Adrenal gland (tissue), 12 donors: ENCODE results near the gene PBX1. TPM values are rescaled to one million over a fixed set of nuclear protein-coding genes. Genes with fewer than 3 reads are reported as not detected.

Experiments
- DNase-seq, 7 donors: peaks; one replicate each; pipeline ENCODE4 v3.0.0-alpha.2; 2019 to 2020
- H3K27ac ChIP-seq, 5 donors: fragments of 200-600 bp; sonication (generic) in 4 of 5; 1 replicate in 3 of 5; 2 replicates in 2 of 5; pipeline versions ENCODE4 v1.5.1 to v1.8.0; 2016 to 2020; ENCODE audit warnings: mild to moderate bottlenecking in 1 of 5
- H3K27me3 ChIP-seq: fragments of 200-600 bp; 2 replicates; pipeline ENCODE4 v1.8.0; 2021
- H3K36me3 ChIP-seq, 2 donors: fragments of 200-600 bp; replicated peaks in 1 of 2; 1 replicate in 1 of 2; 2 replicates in 1 of 2; pipeline versions ENCODE4 v1.5.1 to v1.8.0; 2018 to 2022
- H3K4me1 ChIP-seq, 2 donors: fragments of 200-600 bp; replicated peaks in 1 of 2; 1 replicate in 1 of 2; 2 replicates in 1 of 2; pipeline versions ENCODE4 v1.5.1 to v1.8.0; 2018 to 2021
- H3K4me3 ChIP-seq, 4 donors: fragments of 200-600 bp; sonication (generic) in 3 of 4; one replicate each; pipeline ENCODE4 v1.5.1; 2016 to 2018
- H3K9me3 ChIP-seq, 3 donors: fragments of 200-600 bp; sonication (generic) in 1 of 3; replicated peaks in 1 of 3; 1 replicate in 2 of 3; 2 replicates in 1 of 3; pipeline versions ENCODE4 v1.5.1 to v1.8.0; 2016 to 2021
- CTCF ChIP-seq, 6 experiments: fragments of 450-650 bp in 4 of 6; fragments of 200-600 bp in 2 of 6; sonication (generic) in 1 of 6; IDR thresholded peaks; 1 replicate in 5 of 6; 2 replicates in 1 of 6; pipeline versions ENCODE4 v1.5.1 to v1.8.0; 2016 to 2021; ENCODE audit warnings: antibody characterized with exemption in 6 of 6, mild to moderate bottlenecking in 2 of 6, moderate library complexity in 1 of 6
- POLR2A ChIP-seq, 2 donors: fragments of 450-650 bp; IDR thresholded peaks; one replicate each; pipeline ENCODE4 v1.6.1; 2017; ENCODE audit warnings: antibody characterized with exemption in 2 of 2, mild to moderate bottlenecking in 2 of 2, moderate library complexity in 1 of 2
- WGBS, 4 donors: extraction: QIAGEN DNeasy Blood & Tissue Kit in 2 of 4; methylation state at CpG; one replicate each; pipeline versions ENCODE4 v1.1.5 to v1.1.7; 2013 to 2017; 5-methylcytosine and 5-hydroxymethylcytosine counted together
- intact Hi-C, 2 donors: fragments of 100-400 bp; cut with DNase I; formaldehyde crosslinking; loops; one replicate each; pipeline versions ENCODE4 v1.14.1 to v1.15.0; 2022 to 2023
- polyA plus RNA-seq, 3 donors: library from polyadenylated mRNA; stranded (reverse); fragments of 200-250 nt in 2 of 3; fragments of 350-450 nt in 1 of 3; fragmentation: Illumina TruSeq in 1 of 3; extraction: RNeasy Lipid Tissue Mini Kit (QIAGEN cat#74804) in 1 of 3; gene quantifications; one replicate each; pipeline ENCODE4 v1.2.3, GENCODE V29; 2013 to 2014
- total RNA-seq, 9 donors: library from RNA; depleted of rRNA in 4 of 9; stranded (reverse); fragments of >200 nt in 4 of 9; fragments of 120-200 nt in 1 of 9; fragmentation: NEBNext Ultra II Directional in 1 of 9; extraction: Animal tissue kit (Norgen Biotek cat#: 25700) in 1 of 9; gene quantifications; one replicate each; pipeline versions ENCODE4 v1.1.0 to v1.2.4, GENCODE V29; 2013 to 2023
- donor health status: healthy with polysubstance abuse.
- donor health status: Bipolar disorder and iron deficiency.
- donor health status: DM: yes; HTN: yes; CAD: no.
- donor health status: DM: no; HTN: no; CAD: no.
- donor health status: DM: no; HTN: no; CAD: no.
- donor health status: DM: yes; HTN: yes; CAD: no.

The PBX1 gene
- total and polyA plus RNA-seq, 12 donors: 13.0 to 294 (median 99.3) TPM

DNA sequence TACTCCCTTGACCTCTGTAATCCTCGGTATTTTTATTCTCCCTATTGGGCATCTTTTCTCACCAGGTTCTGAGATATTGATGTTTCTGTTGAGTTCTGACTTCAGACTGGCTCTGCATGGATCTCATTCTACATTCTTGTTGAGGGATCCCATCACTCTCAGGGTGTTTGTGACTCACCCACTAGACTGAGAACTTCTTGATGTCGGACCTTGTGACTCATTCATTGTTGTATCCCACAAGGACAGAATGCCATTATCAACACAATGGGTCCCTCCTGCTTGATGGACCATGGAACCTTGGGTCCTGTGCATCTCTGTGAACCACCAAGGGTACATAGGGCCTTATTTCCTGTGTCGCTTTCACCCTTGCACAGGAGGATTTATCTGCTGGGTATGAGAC, 174.1 kb downstream of the PBX1 start:
- WGBS, 4 donors: 63 to 69% (median 64%) methylated on average over 3 of the region's 3 CpGs
- peak in 2 of 7 donors; percentile 31 to 38 for DNase-seq
- TF ChIP-seq POLR2A (IDR thresholded peaks at IDR 0.05): no peak
- TF ChIP-seq CTCF (IDR thresholded peaks at IDR 0.05): no peak

GRCh38 chr1:164733734-164734133, 174.8 kb downstream of the PBX1 start:
- no peaks in the 10 kb centered on the region for H3K9me3 ChIP-seq
- intact Hi-C loops: no loop called here
- DNase-seq: no peak
- no peaks in the 10 kb centered on the region for H3K27me3 ChIP-seq
- no peak overlapping the region for H3K4me3 ChIP-seq
- H3K4me1 ChIP-seq: peaks cover 4 to 26% of the 10 kb centered on the region in 2 donors
- no peaks in the 10 kb centered on the region for H3K36me3 ChIP-seq
- H3K27ac ChIP-seq: no peak overlapping the region
- TF ChIP-seq CTCF (IDR thresholded peaks at IDR 0.05): no peak
- no peak for TF ChIP-seq POLR2A (IDR thresholded peaks at IDR 0.05)
- 93 to 96% (median 95%) methylated on average over 4 of the region's 4 CpGs for WGBS, 4 donors

More for the DNA sequence above, 174.1 kb downstream of the PBX1 start:
- H3K4me1 ChIP-seq: peaks cover 4 to 26% of the 10 kb centered on the region in 2 donors
- no peaks in the 10 kb centered on the region for H3K27me3 ChIP-seq
- H3K27ac ChIP-seq: no peak overlapping the region
- H3K4me3 ChIP-seq: no peak overlapping the region
- no peaks in the 10 kb centered on the region for H3K9me3 ChIP-seq
- intact Hi-C loops: no loop called here
- no peaks in the 10 kb centered on the region for H3K36me3 ChIP-seq

DNA sequence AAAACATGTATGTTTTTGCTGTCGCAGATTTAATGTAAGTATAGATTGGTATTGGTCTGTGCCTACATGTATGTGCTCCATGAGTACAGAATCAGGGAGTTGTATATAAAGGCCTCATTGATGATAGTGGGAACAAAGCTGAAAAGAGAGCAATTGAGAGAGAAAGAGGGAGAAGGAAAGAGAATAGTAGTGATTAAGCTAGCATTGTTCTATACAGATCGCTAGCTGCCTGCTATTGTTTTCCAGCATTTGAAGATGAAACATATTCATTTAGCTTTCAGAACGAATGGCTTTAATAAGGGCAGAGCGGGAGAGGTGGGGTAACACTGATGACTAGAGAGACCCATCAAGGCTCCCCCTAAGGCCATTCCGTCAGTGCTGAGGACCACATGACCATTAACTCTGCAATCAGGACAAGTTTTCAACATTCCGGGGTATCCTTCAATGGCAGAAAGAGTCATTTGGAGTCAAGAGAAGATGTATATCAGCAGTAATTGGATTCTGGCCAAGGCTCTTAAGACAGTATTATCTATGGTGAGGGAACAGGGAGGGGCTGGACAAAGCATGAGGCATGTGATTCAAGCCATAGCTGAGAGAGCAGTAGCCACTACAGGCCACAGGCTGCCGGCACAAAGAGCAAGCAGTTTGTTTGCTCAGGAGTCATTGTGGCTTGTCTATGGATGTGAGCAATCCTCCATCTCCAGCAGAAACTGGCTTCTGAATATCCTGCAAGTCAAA, 176.5 kb downstream of the PBX1 start:
- WGBS, 4 donors: 65 to 77% (median 73%) methylated on average over 6 to 7 of the region's 7 CpGs
- intact Hi-C loops: no loop called here
- Histone ChIP-seq H3K4me1 (peaks cover 4 to 13% of the 10 kb centered on the region in 2 donors), H3K36me3 (no peaks in the 10 kb centered on the region), H3K27me3 (no peaks in the 10 kb centered on the region), H3K9me3 (no peaks in the 10 kb centered on the region), H3K27ac (peak overlapping the region in 1 of 5 donors; percentile 29), H3K4me3 (no peak overlapping the region)
- peak in 3 of 7 donors; percentile 36 to 62 (median 44) for DNase-seq
- TF ChIP-seq POLR2A (IDR thresholded peaks at IDR 0.05) (no peak), CTCF (IDR thresholded peaks at IDR 0.05) (no peak)

DNA sequence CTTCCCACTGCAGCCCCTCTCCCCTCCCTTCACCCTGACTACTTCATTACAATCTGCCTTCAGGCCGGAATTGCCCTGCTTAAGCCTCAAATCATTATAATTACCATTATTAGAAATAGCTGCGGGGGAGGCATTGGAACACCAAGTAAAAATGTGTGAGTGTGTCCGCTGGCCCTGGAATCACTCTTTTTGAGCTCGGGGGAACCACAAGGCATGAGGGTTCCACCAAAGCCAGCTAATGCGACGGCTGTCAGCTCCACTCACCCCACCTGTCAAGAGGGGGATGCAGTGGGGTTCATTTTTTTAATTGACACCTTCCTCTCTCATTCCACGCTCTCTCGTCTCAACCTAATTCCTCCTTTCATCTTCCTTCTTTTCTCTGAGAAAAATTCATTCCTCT, 177.2 kb downstream of the PBX1 start:
- Histone ChIP-seq H3K27me3 (no peaks in the 10 kb centered on the region), H3K36me3 (no peaks in the 10 kb centered on the region), H3K4me1 (peaks cover 4 to 13% of the 10 kb centered on the region in 2 donors), H3K4me3 (no peak overlapping the region), H3K9me3 (no peaks in the 10 kb centered on the region), H3K27ac (peak overlapping the region in 1 of 5 donors; percentile 29)
- 93 to 97% (median 95%) methylated on average over 8 of the region's 8 CpGs for WGBS, 4 donors
- intact Hi-C loops: no loop called here
- no peak for DNase-seq
- TF ChIP-seq CTCF (IDR thresholded peaks at IDR 0.05): no peak
- TF ChIP-seq POLR2A (IDR thresholded peaks at IDR 0.05): no peak
